OCI-LY1 (cell line): Measurements from ENCODE around the gene LNX1.

Source experiments
- H2AFZ ChIP-seq: fragments of 200-600 bp; sonication (generic), shearing (Covaris generic); 2 replicates; pipeline ENCODE4 v1.6.0; 2014; ENCODE audit warnings: antibody characterized with exemption, mild to moderate bottlenecking, low read length
- H3F3A ChIP-seq: fragments of 200-600 bp; sonication (generic), shearing (Covaris generic); 2 replicates; pipeline ENCODE4 v1.6.0; 2014; ENCODE audit warnings: mild to moderate bottlenecking, antibody characterized with exemption, low read length, moderate library complexity; ENCODE audit not compliant: insufficient read depth
- H3K27ac ChIP-seq: fragments of 200-600 bp; sonication (generic); 2 replicates; pipeline ENCODE4 v1.5.1; 2014; ENCODE audit warnings: low read length, mixed run types, mild to moderate bottlenecking, low read depth; ENCODE audit not compliant: poor library complexity, severe bottlenecking
- H3K27me3 ChIP-seq: fragments of 200-600 bp; sonication (generic); 2 replicates; pipeline ENCODE4 v1.6.0; 2014; ENCODE audit warnings: antibody characterized with exemption, mild to moderate bottlenecking, low read length, moderate library complexity; ENCODE audit not compliant: insufficient read depth
- H3K36me3 ChIP-seq: fragments of 200-600 bp; sonication (generic); 2 replicates; pipeline ENCODE4 v1.6.1; 2014; ENCODE audit warnings: mild to moderate bottlenecking, antibody characterized with exemption, low read length, moderate library complexity, mixed read lengths; ENCODE audit not compliant: insufficient read depth
- H3K4me1 ChIP-seq: fragments of 200-600 bp; sonication (generic); 2 replicates; pipeline ENCODE4 v1.5.1; 2014; ENCODE audit warnings: mild to moderate bottlenecking, low read length, moderate library complexity; ENCODE audit not compliant: insufficient read depth, severe bottlenecking
- H3K4me2 ChIP-seq: fragments of 200-600 bp; sonication (generic), shearing (Covaris generic); 2 replicates; pipeline ENCODE4 v1.6.1; 2014; ENCODE audit warnings: low read length
- H3K4me3 ChIP-seq: fragments of 200-600 bp; sonication (generic); 2 replicates; pipeline ENCODE4 v1.5.1; 2014; ENCODE audit warnings: low read length, low read depth, mild to moderate bottlenecking, mixed read lengths; ENCODE audit not compliant: poor library complexity, severe bottlenecking
- H3K79me2 ChIP-seq: fragments of 200-600 bp; shearing (Covaris generic); 2 replicates; pipeline ENCODE4 v1.6.1; 2016; ENCODE audit warnings: mixed run types, low read length, mixed read lengths; ENCODE audit not compliant: insufficient read depth
- H3K9ac ChIP-seq: fragments of 200-600 bp; sonication (generic), shearing (Covaris generic); 2 replicates; pipeline ENCODE4 v1.6.1; 2014; ENCODE audit warnings: mild to moderate bottlenecking, low read length, mixed read lengths
- H3K9me2 ChIP-seq: fragments of 200-600 bp; sonication (generic), shearing (Covaris generic); 2 replicates; pipeline ENCODE4 v1.6.1; 2014; ENCODE audit warnings: low read depth, mild to moderate bottlenecking, low read length, mixed read lengths
- H3K9me3 ChIP-seq: fragments of 200-600 bp; shearing (Covaris generic); 2 replicates; pipeline ENCODE4 v1.6.1; 2014; ENCODE audit warnings: low read length, mixed read lengths
- H4K20me1 ChIP-seq: fragments of 200-600 bp; sonication (generic), shearing (Covaris generic); 2 replicates; pipeline ENCODE4 v1.6.0; 2016; ENCODE audit warnings: mild to moderate bottlenecking, low read length; ENCODE audit not compliant: insufficient read depth
- CTCF ChIP-seq: fragments of 200-600 bp; sonication (generic), shearing (Covaris generic); IDR thresholded peaks from 2 replicates; pipeline ENCODE4 v1.5.1; 2017; ENCODE audit warnings: mild to moderate bottlenecking, antibody characterized with exemption, low read length, moderate library complexity, mixed read lengths
- EZH2 ChIP-seq: fragments of 200-600 bp; sonication (generic), shearing (Covaris generic); IDR thresholded peaks from 2 replicates; pipeline ENCODE4 v1.8.0; 2017; ENCODE audit warnings: borderline replicate concordance, mixed run types, mild to moderate bottlenecking, antibody characterized with exemption, low read length, moderate library complexity, mixed read lengths

The LNX1 gene

GRCh38 chr4:53622739-53623151 is 31.5 kb upstream of the LNX1 start:
- no peak overlapping the region for H3K4me3 ChIP-seq
- H3K4me2 ChIP-seq, result no peak overlapping the region
- no peaks in the 10 kb centered on the region for H3F3A ChIP-seq
- H3K4me1 ChIP-seq, result no peaks in the 10 kb centered on the region
- H3K36me3 ChIP-seq, result no peaks in the 10 kb centered on the region
- TF ChIP-seq EZH2, result no peak
- TF ChIP-seq CTCF, result no peak
- H3K79me2 ChIP-seq, result no peaks in the 10 kb centered on the region
- H3K9me2 ChIP-seq, result no peaks in the 10 kb centered on the region
- H4K20me1 ChIP-seq, result no peaks in the 10 kb centered on the region
- no peak overlapping the region for H3K27ac ChIP-seq
- no peak overlapping the region for H2AFZ ChIP-seq
- no peak overlapping the region for H3K9ac ChIP-seq
- no peaks in the 10 kb centered on the region for H3K9me3 ChIP-seq
- no peaks in the 10 kb centered on the region for H3K27me3 ChIP-seq

- no peaks in the 10 kb centered on the region for H3K9me2 ChIP-seq
- H3K4me3 ChIP-seq, result no peak overlapping the region
- H3K4me2 ChIP-seq, result no peak overlapping the region
- H3F3A ChIP-seq, result no peaks in the 10 kb centered on the region
- H4K20me1 ChIP-seq, result no peaks in the 10 kb centered on the region
- no peaks in the 10 kb centered on the region for H3K36me3 ChIP-seq
- no peak overlapping the region for H3K27ac ChIP-seq
- H3K79me2 ChIP-seq, result no peaks in the 10 kb centered on the region
- H3K4me1 ChIP-seq, result no peaks in the 10 kb centered on the region
- H2AFZ ChIP-seq, result no peak overlapping the region
- no peaks in the 10 kb centered on the region for H3K9me3 ChIP-seq
- no peak overlapping the region for H3K9ac ChIP-seq
- no peaks in the 10 kb centered on the region for H3K27me3 ChIP-seq
- no peak for TF ChIP-seq CTCF
- TF ChIP-seq EZH2, result no peak
These were observed 29.7 kb upstream of the LNX1 start for GRCh38 chr4:53620956-53621355.

- Histone ChIP-seq H3F3A (no peaks in the 10 kb centered on the region), H3K79me2 (no peaks in the 10 kb centered on the region), H3K4me1 (no peaks in the 10 kb centered on the region), H2AFZ (no peak overlapping the region), H3K9me2 (no peaks in the 10 kb centered on the region), H3K27ac (no peak overlapping the region), H3K4me3 (no peak overlapping the region), H3K4me2 (no peak overlapping the region), H4K20me1 (no peaks in the 10 kb centered on the region), H3K36me3 (no peaks in the 10 kb centered on the region), H3K27me3 (no peaks in the 10 kb centered on the region), H3K9me3 (no peaks in the 10 kb centered on the region), H3K9ac (no peak overlapping the region)
- TF ChIP-seq EZH2 (no peak), CTCF (no peak)
These were observed 28.1 kb upstream of the LNX1 start for GRCh38 chr4:53619431-53619830.
